NCI-H2227 treated with DMSO at 0.1 percent for 48 hours (cell line): Measurements from ENCODE around the gene BHLHE23.
A peak's percentile ranks its signal among the peaks of the same experiment; 100 is the strongest.

ENCODE experiments used
- DNase-seq: peaks from one replicate; lab custom pipeline; 2025; lab: John Stamatoyannopoulos, UW

Gene BHLHE23

DNA sequence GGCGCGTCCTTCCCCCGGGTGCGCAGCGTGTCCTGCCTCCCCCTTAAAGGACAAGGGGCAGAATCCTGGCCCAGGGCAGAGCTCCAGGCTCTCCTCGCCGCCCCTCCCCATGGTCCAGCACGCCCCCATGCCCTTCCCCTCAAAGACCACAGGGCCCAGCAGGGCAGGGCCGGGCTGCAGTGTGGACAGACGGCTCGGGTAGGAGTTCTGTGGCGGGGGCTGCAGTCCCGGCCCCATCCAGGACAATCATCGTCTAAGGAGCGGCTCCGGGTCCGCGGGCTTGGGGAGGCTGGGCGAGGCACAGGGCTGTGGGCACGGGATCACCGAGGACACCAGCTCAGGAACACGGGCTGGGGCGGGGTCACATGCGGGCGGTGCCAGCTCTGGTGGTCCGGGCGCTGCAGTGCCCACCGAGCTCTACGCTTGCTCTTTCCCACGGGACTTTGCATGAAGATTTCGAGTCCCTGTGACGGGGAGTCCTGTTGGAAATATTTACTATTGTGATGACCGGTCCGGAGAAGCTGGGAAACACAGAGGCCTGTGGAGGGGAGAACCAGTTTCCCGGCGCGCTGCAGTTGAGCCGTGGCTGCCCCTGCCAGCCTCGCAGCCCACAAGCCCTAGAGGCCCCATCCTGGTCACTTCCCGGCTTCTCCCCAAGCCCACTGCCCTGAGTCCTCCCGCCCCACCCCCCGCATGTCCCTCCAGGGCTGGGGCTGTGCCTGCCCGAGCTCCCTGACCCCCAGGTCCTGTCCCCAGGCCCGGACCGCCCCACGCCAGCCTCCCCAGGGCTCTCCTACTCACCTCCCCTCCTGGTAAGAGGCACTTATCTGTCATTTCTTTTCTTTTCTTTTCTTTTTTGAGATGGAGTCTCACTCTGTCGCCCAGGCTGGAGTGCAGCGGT is 33.7 kb downstream of the BHLHE23 start:
- no peak for DNase-seq

GRCh38 chr20:62971950-62972844 is 34.6 kb downstream of the BHLHE23 start:
- DNase-seq: peak; percentile 45

GRCh38 chr20:62971211-62971949 is 35.4 kb downstream of the BHLHE23 start:
- no peak for DNase-seq

- DNase-seq: no peak
These were observed 36.2 kb downstream of the BHLHE23 start for GRCh38 chr20:62970307-62971210.

GRCh38 chr20:62969939-62970306 is 36.8 kb downstream of the BHLHE23 start:
- DNase-seq: no peak

- no peak for DNase-seq
These were observed 37.5 kb downstream of the BHLHE23 start for GRCh38 chr20:62969179-62969760.

GRCh38 chr20:62968378-62969178 is 38.2 kb downstream of the BHLHE23 start:
- DNase-seq: no peak

DNA sequence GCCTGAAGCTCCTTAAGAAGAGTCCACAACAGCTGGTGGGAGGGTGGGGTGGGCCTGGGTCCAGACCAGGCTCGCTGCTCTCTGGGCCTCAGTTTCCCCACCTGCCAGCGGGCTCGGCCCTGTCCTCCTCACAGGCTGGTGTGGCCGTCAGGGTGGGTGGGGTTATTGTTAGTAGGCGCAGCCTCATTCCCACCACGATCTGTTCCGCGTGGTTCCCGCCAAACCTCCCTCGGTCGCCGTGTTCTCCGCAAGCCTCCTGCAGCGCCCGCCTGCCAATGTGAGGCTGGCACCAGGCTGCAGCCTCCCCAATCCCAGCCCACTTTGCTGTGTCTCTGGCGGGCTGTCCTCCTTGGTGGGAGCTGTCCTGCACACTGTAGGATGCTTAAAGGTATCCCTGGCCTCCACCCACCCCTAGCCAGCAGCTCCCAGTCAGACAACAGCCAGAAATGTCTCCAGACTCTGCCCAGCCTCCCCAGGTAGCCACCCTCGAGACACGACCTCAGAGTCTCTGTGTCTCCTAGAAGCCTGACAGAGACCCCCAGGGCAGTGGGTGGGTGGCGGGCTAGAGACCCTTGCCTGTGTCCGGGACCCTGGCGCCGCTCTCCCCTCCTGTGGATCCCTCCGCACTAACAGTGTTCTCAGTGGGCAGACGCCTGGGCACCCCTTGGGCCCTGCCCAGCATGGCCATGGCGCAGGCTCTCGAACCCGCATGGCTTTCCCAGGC is 39.0 kb downstream of the BHLHE23 start:
- no peak for DNase-seq

DNA sequence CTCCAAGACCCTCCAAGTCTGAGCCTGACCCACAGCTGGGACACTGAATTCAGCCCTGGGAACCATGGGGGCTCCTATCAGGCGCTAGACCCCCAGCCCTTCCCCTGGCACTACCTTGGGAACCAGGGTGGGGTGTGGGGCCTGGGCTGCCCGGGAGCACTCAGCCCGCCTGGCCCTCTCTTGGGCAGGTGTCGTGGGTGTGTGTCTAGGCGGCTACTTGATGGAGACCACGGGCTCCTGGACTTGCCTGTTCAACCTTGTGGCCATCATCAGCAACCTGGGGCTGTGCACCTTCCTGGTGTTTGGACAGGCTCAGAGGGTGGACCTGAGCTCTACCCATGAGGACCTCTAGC is 39.6 kb downstream of the BHLHE23 start:
- no peak for DNase-seq

GRCh38 chr20:62966212-62967148 is 40.3 kb downstream of the BHLHE23 start:
- no peak for DNase-seq

DNA sequence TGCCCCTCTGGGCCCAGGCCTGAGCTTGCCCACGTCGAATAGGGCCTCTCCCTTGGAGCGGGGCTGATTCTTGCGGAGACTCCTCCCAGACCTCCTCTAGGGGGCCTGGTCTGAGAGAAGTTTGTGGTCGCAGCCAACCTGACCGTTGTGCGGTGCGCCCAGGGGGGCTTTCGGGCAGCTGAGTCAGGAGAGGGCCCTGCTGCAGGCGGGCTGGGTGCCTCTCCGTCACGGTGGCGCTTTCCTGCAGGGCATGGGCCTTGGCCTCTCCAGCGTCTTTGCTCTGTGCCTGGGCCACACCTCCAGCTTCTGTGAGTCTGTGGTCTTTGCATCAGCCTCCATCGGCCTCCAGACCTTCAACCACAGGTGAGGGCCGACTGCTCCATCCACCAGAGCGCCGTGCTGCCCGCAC is 41.4 kb downstream of the BHLHE23 start:
- DNase-seq: no peak

DNA sequence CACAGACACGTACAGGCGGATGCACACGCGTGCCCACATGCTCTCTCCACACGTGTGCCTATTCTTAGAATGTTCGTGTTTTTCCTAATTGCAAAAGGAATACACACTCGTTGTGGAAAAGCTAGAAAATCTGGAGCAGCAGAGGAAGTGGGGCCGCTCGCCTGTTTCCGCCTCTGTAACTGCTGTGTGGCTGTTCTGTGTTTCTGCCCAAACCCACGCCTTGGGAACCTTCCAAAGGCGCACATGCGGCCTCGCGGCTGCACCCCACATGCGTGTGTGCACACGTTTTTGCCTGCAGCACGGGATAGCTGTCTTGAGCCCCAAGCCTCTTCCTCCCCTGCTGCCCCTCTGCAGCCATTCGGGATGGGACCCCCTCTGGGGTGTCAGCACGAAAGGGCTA is 42.1 kb downstream of the BHLHE23 start:
- DNase-seq: no peak

DNA sequence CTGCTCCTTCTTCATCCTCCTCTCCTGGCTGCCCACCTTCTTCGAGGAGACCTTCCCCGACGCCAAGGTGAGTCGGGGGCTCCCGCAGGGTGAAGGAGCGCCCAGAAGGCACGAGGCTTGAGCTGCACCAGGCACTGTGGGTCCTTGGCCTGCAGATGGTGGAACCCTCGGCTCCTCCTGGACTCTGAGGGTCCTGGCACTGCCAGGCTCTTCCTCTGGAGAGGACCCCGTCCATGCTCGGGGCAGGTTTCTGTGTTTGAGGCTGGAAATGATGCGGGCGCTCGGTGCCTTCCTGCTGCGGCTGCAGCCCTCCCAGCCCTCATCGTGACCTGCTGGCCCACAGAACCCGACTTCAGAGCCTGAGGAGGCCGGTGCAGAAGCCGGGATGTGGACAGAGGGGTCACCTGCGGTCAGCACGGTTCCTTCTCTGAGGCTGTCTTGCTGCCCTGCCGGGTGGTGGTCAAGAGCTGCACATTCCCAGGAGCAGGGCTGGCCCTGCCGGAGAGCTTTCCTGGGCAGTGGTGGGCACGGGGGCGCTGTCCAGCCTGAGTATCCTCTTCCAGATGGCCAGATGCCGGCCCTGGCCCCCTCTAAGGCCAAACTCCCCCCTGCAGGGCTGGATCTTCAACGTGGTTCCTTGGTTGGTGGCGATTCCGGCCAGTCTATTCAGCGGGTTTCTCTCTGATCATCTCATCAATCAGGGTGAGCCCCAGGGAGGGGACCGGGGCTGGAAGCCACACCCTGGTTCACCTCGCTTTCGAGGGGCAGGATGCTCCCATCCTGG is 43.0 kb downstream of the BHLHE23 start:
- no peak for DNase-seq

DNA sequence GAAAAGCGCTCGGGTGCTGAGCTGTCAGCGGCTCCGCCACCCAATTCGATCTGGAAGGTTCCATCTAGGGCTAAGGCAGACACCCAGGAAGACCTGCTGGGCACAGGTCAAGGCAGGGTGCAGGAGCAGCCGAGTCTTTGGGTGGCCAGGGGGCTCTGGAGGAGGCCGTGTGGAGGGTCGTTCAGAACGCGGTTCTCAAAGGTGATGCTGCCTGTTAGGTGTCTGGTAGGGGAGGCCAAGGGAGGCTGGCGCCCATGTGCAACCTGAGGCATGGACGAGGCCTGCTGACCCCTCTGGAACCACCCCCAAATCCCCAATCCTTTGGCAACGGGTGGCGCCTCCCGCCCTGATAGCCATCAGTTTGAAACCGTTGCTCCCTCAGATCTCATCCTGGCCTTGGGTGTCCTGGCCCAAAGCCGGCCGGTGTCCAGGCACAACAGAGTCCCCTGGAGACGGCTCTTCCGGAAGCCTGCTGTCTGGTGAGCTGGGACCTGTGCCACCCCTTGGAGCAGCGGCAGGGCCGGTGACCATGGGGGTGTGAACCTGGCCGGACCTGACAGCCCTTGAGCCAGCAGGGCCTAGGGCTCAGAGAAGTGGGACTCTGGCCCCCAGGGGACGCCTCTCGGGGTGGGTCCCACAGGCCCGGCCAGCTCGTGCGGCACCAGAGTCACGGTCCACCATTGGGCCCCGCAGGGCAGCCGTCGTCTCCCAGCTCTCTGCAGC is 43.7 kb downstream of the BHLHE23 start:
- no peak for DNase-seq

DNA sequence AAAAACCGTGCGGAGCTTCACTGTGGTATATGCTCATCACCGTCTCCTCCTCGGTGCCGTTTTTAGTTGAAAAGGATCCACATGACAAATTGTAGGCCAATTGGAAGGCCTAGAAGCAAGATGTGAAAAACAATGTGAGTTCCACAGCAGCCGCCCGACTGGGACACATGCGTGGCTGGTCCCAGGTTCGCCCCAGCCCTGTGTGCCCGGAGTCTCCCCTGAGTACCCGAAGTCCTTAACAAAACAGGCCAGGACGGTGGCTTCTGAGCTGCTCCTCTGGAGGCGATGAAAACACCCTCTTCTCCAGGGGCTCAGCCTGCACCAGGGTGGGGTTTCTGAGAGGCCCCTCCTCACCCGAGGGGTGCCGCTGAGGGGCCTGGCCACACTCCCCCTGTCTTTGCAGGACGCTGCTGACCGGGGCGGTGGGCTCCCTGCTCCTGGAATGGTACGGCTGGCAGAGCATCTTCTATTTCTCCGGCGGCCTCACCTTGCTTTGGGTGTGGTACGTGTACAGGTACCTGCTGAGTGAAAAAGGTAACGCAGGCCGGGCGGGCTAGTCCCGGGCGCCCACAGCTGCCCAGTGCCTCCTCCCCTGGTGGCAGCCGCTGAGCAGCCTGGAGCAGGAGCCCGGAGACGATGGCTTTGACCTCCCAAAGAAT is 44.4 kb downstream of the BHLHE23 start:
- DNase-seq: no peak

GRCh38 chr20:62961799-62962198 is 45.0 kb downstream of the BHLHE23 start:
- DNase-seq: no peak
